Endometrial microvascular endothelial cells (primary cell): ENCODE measurements around the gene AMOTL1. TPM values are rescaled to one million over a fixed set of nuclear protein-coding genes. Genes with fewer than 3 reads are reported as not detected.

Source experiments
- in situ Hi-C: cut with HindIII; loops from 2 replicates; pipeline ENCODE4 v1.10.0; 2017; ENCODE audit warnings: low sequenced_read_pairs, low pct_unique_long_range_greater_than_20kb; ENCODE audit errors: inconsistent ontology term
- total RNA-seq: library from RNA; depleted of rRNA; stranded (reverse); fragments of >200 nt; gene quantifications from one replicate; pipeline ENCODE4 v1.2.3, GENCODE V29; 2015; ENCODE audit errors: inconsistent ontology term

Gene AMOTL1
- total RNA-seq, 1 donor from 2014 or later, result 21.9 TPM

DNA sequence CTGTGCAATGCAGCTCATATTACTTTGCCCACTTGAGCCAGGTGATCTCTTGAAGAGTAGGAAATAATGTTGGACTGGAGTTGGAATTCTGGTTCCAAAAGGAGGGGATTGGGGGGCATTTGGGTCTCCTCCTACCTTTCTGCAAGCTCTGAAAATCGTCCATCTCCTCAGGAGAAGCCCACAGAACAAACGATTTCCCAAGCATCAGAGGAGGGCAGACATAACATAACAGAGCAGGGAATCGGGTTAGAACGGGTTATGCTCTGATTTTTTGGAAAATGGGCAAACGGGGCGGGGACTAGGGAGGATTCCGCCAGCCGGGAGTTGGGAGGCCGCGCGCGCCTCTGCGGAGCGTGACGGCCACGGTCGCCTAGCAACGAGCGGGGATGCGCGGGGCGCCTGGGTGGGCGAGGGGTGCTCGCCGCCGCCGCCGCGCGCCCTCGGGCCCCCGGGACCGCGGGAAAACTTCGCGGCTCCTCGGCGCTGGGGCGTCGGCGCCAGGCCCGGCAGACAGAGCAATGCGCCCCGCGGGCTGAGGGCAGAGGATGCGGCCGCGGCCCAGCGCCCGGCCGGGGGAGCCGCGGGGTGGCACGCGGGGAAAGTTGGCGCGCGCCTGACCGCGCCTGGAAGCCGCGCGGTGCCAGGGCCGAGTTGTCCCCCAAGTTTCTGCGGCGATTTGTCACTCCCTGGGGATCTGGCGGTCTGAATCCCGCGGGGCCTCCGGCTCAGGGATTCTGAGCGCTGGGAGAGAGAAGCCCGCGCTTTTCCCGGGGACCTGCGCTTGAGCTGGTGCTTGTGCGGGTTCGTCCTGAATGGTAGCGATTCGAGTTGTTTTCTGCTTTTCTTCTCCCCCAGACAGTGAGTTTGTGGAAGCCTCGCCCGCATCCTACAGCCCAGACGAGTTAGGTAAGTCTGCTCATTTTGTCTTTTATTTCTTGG lies 27.8 kb upstream of the AMOTL1 start:
- in situ Hi-C loops, result no loop called here

DNA sequence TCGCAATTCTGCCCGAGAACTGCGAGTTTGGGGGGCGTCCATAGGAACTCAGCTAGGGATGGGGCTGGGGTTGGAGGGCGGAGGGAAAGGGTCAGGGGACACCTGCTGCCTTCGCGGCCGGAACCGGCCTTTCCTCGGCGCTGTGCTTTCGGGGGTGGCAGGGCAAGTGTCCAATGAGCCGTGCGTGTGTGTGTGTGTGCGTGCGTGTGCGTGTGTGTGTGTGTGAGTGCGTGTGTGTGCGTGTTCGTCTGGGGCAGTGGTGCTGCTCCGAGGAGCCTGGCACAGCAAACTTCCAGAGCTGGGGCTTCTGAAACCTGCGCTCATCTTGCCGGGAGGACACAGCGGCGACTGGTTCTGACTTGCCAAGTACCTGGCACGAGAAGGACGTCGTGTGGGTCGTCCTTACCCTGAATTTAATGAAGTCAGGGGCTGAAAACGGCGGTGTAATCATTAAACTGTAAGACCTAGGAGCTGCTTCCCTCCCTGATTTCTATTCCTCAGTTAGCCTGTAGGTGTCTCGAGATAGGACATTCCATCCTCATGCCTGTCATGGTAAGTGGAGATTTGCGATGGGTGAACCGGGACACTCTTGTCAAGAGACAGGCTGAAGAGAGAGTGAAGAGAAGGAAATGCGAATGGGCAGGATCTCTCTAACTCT lies 27.0 kb upstream of the AMOTL1 start:
- in situ Hi-C loops, result no loop called here

DNA sequence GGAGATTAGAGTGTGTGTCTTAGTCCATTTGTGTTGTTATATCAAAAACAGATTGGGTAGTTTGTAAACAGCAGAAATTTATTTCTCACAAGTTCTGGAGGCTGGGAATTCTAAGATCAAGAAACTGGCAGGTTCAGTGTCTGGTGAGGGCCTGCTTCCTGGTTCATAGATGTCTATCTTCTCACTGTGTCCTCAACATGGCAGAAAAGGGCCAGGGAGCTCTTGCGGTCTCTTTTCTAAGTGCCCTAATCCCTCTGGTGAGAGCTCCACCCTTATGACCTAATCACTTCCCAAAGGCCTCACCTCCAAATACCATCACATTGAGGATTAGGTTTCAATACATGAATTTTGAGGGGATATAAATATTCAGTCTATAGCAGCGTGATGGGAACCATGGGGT lies 25.5 kb upstream of the AMOTL1 start:
- in situ Hi-C loops, result no loop called here

DNA sequence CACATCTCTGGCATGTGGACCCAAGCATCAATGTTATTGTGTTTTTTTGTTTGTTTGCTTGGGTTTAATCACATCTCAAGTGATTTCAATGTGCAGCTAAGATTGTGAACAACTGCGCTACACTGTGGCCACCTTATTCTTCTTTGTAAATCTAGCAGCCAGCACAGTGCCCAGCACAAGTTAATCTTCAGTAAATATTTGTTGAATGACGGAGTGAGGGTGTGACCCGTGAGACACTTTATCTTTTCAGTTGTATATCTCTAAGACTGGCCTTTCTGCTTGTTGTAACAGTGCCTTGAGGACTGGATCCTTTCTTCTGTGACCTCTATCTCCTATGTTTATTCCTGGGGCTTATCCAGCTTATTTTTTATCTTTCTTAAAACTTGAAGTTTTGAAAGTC lies 21.4 kb upstream of the AMOTL1 start:
- in situ Hi-C loops, result no loop called here

DNA sequence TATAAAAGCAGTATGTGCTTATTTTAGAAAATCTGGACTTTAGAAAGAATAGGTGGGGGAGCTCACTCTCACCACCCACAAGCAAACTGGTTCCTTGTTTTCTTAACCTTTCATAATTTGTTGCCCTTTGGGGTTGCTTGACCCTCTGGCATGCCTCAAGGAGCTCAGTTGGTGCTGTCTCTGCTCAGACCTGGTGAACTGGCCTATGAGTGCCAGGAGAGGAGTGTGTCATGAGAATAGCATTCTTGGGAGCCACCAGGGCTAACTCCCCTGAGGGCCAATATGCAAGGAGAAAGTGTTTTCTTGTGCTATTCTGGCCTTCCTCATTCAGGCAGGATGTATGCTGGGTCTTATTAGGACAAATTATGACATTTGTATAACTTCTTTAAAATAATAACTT lies 21.0 kb upstream of the AMOTL1 start:
- in situ Hi-C loops, result no loop called here

DNA sequence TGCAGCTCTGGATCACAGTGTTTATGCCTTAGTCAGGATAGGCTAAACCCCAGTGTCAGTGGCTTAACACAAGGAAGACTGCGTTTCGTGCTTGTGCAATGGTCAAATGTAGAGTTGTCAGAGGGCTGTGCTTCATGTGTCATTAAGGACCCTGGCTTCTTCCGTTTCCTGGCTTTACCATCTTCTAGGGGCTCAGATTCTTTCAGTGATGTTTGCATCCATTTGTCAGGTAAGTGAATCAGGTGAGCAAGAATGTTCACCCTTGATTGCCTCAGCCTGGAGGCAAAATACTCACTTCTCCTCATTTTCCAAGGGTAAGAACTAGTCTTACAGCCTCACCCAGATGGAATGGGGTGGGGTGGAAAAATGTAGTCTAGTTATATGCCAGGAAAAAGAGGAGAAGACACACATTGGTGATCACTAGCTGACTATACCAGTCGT lies 20.5 kb upstream of the AMOTL1 start:
- in situ Hi-C loops, result no loop called here

DNA sequence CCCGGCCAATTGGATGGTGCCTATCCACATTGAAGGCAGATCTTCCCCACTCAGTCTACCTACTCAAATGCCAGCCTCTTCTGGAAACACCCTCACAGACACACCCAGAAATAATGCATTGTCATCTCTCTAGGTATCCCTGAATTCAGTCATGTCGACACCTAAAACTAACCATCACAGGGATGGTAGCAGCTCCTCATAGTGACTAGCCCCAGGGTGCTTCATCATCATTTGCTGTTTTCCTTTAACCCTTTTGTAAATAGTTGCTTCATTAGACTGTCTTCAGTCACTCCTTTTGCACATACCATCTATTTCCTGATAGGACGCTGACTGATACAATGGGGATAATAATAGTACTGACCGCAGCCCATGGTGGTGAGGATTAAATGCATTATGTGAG lies 18.8 kb upstream of the AMOTL1 start:
- in situ Hi-C loops, result no loop called here

DNA sequence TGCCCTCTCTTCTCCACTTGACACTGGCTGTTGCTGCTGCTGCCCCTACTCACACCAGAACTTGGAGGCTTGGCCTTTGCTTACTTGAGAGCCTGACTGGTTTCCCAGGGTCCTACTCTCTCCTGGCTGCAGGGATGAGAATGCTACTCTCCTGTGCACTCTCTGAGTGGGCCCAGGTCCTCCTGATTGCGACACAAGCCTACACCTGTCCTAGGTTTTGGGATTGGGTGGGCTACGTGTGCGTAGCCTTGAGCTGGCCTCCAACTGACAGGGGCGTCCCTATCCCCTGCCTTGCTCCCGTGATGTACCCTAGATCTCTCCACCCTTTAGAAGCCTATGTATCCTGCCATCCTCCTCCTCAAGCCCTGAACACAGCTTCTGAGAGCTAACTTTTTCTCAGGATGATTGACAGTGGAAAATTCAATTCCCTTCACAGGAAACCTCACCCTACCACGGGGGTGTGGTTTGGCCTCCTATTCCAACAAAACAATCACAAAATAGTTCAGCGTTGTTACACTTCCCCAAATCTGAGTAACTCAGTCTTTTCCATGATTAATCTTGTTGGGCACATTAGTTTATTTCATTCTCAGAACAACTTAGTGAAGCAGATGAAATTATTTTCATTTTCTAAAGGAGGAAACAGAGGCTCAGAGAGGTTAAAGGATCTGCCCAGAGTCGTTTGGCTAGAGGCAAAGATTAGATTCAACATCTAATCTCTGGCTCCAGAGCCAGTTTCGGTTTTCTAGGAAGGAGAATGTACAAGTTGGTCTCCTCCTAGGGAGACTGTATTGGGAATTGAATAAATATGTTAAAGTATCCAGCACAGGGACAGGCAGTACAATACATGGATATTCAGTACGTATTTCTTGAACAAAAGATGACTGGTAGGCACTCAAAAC lies 17.6 kb upstream of the AMOTL1 start:
- in situ Hi-C loops, result no loop called here

DNA sequence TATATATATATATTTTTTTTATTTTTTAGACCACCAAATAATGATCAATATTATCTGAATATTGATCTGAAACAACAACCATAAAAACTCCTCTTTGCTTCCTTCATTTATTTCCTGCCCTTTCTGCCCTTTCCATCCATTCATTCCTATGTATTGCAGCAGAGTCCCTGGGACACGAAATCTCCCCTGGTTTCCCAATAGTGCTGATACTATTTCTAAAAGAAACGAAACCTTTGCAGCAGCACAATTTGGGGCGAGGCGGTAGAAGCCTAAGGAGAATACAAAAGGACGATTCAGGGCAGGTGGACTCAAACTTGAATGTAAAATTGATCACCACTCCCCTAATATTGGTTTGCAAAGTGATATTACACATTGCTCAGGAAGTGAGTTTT lies 16.9 kb upstream of the AMOTL1 start:
- in situ Hi-C loops, result no loop called here

DNA sequence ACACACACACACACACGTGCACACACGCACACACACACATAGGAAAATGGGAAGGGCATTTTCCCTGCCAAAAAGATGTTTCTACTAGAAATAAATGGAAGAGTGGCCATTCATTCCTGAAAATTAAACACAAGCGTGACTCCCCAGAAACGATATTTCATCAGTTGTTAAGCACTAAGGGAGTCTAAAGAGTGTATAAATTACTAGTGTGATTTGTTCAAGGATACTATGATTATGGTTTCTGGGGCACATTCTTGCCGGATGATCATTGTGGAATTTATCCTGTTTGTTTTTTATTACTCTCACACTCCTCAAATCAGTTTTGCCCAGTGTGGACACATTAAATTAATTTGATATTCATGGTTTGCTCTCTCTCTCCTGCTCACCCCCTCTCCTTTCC lies 16.4 kb upstream of the AMOTL1 start:
- in situ Hi-C loops, result no loop called here

DNA sequence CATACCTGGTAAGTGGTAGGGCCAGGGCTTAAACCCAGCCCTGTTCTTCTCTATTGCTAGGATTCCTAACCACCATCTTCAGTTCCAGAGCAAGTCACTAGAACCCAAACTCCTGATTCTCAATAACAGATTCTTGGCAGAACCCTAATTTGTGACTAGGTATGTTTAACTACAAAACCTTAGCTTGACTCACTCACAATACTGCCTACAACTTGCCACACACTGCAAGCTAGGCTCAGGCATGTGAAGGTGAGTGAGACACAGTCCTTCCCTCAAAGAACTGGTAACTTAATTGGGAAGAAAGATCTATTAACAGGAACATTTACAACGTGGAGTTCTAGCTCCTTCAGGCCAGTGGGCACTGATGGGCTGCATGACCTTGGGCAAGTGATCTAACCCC lies 14.5 kb upstream of the AMOTL1 start:
- in situ Hi-C loops, result no loop called here

DNA sequence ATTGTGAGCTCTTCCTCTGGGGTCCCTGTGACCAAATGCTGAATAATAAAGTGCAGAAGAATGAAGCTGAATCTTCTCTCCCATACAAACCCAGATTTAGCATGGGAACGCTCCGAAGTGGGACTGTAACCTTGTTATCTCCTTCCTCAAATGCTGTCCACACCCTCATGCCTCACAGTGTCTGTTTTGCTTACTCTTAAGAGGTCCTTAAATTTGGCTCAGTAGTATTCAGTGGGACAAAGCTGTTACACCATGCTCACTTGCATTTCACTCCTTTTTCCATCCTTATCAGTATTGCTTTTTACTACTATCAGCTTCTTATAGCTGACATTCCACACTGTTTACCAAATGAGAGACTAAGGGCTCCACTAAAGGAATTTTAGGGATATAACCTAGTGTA lies 13.8 kb upstream of the AMOTL1 start:
- in situ Hi-C loops, result no loop called here

DNA sequence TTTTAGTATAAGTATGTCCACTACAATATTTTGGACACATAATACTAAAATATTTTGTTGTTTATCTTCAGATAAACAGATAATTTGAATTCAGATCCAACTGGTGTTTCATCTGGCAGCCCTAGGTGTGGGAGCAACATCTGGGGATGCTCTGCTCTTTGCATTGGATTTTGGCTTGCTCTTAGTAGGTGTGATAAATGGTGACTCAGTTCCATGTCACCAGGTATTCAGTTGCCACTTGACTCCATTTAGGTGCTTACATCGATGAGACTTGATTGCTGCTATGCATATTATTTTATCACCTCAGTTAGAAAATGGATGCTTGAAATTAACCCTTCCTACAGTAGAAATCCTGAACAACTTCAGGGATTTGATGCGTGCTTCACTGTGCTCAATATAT lies 13.3 kb upstream of the AMOTL1 start:
- in situ Hi-C loops, result no loop called here

DNA sequence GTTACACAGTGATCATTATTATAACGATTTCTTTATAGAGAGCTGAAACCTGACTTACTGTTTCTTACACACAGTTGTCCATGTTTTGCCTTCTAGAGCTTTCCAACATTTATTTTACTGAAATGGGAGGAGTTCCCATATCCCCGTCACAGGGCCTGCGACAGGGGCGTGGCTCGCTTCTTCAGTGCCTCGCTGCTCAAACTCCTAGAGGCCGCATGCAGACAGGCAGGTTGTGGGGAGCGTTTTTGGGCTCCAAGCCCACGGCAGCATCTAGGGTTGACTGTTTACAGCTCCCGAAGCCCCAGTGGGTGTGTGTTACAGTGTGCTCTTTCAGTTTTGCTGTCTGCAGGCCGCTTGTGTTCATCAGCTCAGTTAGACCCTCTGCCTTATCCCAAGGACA lies 12.7 kb upstream of the AMOTL1 start:
- in situ Hi-C loops, result no loop called here

DNA sequence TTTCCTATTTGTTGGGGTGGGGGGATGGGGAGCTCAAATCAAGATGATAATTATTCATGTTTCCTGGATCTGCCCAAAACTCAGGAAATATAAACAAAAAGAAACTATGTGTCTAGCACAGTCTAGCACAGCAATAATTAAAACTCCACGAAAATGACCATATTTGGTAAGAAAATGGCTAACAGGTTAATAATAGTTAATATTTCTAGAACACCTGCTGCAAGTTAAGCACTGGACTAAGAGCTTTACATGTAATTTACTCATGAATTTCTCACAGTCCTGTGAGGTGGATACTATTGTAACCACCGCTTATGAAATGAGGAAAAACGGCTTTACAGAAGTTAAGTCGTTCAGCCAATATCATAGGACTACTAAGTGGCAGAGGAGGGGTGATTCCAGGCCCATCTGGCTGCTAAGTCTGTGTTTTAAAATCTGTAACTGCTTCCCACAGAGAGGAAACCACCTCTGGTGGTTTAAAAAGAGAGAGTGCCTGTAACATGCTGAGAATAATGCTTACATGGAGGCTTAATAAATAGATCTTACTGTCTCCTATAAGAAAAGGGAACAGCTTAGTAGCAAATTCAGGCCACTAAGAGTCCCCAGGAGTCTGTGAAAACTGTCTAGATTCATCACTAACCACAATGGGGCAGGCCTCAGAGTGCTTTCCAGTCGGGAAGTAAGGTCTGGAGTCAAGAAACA lies 11.0 kb upstream of the AMOTL1 start:
- in situ Hi-C loops, result no loop called here

DNA sequence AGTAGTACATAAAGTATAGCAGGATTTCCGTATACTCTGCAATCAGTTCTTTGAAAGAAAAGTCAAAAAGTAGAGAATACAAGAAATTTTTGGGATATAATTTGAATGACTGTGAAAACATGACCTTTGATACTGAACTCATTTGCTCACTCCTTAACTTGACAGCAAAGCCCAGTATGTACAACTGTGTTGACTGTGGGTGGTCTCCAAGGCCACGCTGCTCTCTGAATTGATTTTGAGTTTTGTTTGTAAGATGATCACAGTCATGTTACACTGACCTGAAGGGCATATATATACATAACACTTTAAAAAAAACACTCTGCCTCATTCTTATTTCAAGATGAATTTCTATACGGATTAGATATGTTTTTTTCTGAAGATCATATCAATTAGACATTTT lies 9.5 kb upstream of the AMOTL1 start:
- in situ Hi-C loops, result no loop called here

DNA sequence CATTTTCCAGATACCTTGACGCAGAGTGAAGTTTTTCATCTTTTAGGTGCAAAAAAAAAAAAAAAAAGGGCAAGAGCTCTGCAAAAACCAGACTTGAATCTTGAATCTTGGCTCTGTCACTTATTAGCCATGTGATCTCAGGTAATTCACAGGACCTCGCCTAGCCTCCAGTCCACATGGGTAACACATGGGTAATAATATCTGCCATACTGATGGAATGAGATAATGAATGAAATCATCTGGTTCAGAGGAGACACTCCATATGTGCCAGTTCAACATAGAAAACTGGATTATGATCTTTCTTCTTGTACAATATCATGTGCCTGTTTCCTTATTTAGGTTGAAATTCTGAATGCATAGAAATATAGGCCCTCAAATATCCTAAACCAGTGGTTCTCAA lies 8.6 kb upstream of the AMOTL1 start:
- in situ Hi-C loops, result no loop called here

DNA sequence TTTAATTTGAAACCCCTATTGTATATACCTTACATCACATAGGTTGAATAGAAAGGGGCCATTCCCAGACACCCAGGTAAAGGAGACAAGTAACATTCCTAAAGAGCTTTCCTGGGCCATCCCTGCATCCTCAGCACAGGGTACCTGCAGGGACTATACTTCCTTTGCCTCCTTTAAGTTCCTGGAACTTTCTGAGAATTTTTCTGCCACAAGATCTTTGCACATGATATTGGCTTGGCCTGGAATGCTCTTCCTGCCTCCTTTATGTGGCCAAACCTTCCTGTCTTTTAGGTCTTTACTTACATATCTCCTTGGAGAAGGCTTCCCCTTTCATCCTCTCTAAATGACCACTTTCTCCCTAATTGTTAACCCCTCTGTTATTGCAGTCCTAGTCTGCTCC lies 7.9 kb upstream of the AMOTL1 start:
- in situ Hi-C loops, result no loop called here

DNA sequence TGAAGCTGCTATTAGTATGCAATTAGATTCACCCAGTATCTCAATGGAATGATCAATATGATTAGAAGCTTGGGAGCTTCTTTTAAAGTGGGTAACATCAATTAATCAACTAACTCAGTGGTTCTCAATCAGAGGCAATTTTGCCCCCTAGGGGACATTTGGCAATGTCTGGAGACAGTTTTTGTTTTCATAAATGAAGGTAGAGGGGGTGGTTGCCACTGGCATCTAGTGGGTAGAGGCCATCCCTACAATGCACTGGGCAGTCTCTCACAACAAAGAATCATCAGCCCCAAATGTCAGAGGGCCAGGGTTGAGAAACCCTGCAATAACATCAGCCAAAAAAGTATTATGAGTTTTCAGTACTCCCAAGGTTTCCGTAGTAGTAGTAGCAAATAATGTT lies 5.9 kb upstream of the AMOTL1 start:
- in situ Hi-C loops, result no loop called here
